Superior temporal gyrus (tissue), 1 donor: Measurements from ENCODE around the gene SLMAP.
"Not testable (repeated sequence)": the region's sequence is repeated elsewhere in the genome, so short reads cannot be mapped to it uniquely, and the experiment has no call there.

ENCODE experiments used
- DNase-seq: peaks from one replicate; pipeline ENCODE4 v3.0.0-alpha.2; 2016; ENCODE audit errors: extremely low spot score

SLMAP gene

DNA sequence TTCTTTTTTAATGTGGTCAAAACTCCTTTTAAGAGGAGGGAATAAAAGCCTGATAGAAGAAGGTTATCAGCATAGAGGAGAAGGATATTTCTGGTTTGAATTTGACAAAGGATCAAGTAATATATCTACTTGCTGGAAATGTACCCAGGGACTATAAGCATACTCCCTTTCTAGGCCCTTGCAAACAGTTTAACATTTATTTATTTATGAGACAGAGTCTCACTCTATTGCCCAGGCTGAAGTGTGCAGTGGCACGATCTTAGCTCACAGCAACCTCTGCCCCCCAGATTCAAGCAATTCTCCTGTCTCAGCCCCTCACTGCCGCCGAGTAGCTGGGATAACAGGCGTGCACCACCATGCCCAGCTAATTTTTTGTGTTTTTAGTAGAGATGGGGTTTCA, 71.6 kb downstream of the SLMAP start:
- DNase-seq = no peak

- no peak for DNase-seq
These were observed 76.4 kb downstream of the SLMAP start for GRCh38 chr3:57832486-57832885.

GRCh38 chr3:57832900-57833313, 76.8 kb downstream of the SLMAP start:
- DNase-seq = no peak

DNA sequence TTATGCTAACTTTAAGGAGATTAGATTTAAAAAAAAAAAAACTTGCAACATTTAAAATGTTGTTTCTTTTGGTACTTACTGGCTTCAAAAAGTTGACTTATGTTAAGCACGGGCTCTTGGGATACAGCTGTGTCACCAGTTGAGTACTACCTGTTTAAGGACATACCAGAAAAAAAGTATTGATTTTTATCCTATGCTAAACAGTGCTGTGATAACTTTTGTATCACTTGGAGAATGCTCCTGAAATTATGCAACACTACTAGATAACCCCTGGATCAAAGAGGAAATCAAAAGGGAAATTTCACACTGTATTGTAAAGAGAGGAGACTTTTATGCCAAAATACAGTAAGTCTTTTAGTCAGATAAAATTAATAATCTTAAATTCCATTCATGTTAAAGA, 77.7 kb downstream of the SLMAP start:
- no peak for DNase-seq

- no peak for DNase-seq
These were observed 81.6 kb downstream of the SLMAP start for GRCh38 chr3:57837686-57838085.

GRCh38 chr3:57838627-57839026, 82.5 kb downstream of the SLMAP start:
- no peak for DNase-seq

GRCh38 chr3:57840473-57840872, 84.4 kb downstream of the SLMAP start:
- no peak for DNase-seq

DNA sequence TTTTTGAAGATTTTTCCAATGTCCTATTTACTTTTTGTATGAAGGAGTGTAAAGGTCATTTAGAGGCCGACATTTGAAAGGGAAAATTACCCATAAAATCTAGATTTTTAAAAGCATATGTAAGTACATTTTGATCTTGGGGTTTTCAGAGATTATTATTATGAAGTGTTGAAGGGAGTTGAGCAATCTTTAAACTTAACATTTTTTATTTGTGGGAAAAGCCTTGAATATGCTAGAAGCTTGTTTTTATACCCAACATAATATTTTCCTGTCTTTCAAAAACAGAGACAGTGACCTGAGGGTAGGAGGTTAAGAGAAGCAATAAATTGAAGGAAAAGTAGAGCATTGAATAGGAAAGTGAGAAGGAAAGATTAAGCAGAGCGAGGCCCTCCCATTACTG, 85.7 kb downstream of the SLMAP start:
- DNase-seq = no peak

DNA sequence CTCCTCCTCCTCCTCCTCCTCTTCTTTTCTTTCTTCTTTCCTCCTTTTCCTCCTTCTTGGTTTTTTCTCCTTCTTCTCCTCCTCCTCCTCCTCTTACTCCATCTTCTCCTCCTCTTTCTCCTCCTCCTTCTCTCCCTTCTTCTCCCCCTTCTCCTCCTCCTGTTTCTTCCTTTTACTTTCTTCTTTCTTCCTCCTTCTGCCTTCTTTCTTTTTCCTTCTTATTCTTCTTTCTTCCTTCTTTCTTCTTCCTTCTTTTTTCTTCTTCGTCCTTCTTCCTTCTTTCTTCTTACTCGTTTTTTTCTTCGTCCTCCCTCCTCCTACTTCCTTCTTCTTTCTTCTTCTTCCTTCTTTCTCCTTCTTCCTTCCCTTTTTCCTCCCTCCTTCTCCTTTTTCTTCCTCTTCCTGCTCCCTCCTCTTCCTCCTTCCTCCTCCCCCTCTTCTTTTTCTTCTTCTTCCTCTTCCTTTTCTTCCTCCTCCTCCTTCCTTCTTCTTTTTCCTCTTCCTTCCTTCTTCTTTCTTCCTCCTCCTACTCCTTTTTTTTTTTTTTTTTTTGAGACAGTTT, 92.1 kb downstream of the SLMAP start:
- no peak for DNase-seq

GRCh38 chr3:57851304-57851703, 95.2 kb downstream of the SLMAP start:
- no peak for DNase-seq

- DNase-seq = peak; percentile 45
These were observed 96.8 kb downstream of the SLMAP start for GRCh38 chr3:57852896-57853295.

DNA sequence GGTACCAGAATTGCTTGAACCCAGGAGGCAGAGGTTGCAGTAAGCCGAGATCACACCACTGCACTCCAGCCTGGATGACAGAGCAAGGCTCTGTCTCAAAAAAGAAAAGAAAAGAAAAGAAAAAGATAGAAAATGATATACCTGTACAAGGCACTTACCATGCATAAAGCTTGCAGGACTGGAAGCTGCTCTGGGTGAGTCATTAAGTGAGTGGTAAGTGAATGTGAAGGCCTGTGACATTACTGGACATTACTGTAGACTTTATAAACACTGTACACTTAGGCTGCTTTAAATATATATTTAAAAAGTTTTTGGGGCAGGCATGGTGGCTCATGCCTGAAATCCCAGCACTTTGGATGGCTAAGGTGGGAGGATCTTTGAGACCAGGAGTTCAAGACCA, 99.2 kb downstream of the SLMAP start:
- DNase-seq = no peak

DNA sequence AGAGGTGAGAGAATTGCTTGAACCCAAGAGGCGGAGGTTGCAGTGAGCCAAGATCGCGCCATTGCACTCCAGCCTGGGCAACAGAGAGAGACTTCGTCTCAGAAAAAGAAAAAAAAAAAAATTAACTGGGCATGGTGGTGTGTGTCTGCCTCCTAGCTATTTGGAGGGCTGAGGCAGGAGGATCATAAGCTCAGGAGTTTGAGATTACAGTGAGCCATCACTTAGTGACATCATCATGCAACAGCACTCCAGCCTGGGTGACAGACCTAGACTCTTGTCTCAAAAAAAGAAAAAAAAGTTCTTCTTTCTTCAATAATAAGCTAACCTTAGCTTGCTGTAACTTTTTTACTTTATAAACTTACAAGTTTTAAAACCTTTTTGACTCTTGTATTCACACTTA, 99.8 kb downstream of the SLMAP start:
- DNase-seq = no peak

- DNase-seq = no peak
These were observed 100.6 kb downstream of the SLMAP start for GRCh38 chr3:57856675-57857074.

GRCh38 chr3:57862894-57863293, 106.8 kb downstream of the SLMAP start:
- DNase-seq = no peak

GRCh38 chr3:57863380-57863779, 107.3 kb downstream of the SLMAP start:
- DNase-seq = no peak

GRCh38 chr3:57864853-57865252, 108.7 kb downstream of the SLMAP start:
- DNase-seq = no peak

DNA sequence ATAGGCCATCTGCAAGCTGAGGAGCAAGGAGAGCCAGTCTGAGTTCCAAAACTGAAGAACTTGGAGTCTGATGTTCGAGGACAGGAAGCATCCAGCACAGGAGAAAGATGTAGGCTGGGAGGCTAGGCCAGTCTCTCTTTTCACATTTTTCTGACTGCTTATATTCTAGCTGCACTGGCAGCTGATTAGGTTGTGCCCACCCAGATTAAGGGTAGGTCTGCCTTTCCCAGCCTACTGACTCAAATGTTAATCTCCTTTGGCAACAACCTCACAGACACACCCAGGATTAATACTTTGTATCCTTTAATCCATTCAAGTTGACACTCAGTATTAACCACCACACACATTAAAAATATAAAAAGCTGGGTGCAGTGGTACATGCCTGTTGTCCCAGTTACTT, 113.0 kb downstream of the SLMAP start:
- DNase-seq = not testable (repeated sequence)

GRCh38 chr3:57872606-57873005, 116.5 kb downstream of the SLMAP start:
- DNase-seq = no peak

GRCh38 chr3:57876632-57877031, 120.5 kb downstream of the SLMAP start:
- DNase-seq = no peak

- DNase-seq = no peak
These were observed 121.0 kb downstream of the SLMAP start for GRCh38 chr3:57877116-57877515.

DNA sequence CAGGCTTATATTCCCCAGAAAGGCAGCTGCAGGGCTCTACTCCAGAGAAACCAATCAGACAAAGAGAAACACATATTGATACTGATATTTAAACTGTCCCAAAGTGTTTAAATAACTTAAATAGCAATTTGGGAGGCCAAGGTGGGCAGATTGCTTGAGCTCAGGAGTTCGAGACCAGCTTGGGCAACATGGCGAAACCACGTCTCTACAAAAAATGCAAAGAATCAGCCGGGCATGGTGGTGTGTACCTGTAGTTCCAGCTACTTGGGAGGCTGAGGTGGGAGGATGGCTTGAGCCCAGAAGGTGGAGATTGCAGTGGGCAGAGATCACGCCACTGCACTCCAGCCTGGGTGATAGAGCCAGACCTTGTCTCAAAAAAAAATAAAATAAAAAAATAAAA, 128.3 kb downstream of the SLMAP start:
- DNase-seq = not testable (repeated sequence)

GRCh38 chr3:57889807-57890206, 133.7 kb downstream of the SLMAP start:
- no peak for DNase-seq

- DNase-seq = no peak
These were observed 134.8 kb downstream of the SLMAP start for GRCh38 chr3:57890874-57891273.

- no peak for DNase-seq
These were observed 136.3 kb downstream of the SLMAP start for GRCh38 chr3:57892423-57892822.
